Liver (tissue), 9 donors: Measurements from ENCODE around the gene SGIP1. TPM values are rescaled to one million over a fixed set of nuclear protein-coding genes. Genes with fewer than 3 reads are reported as not detected.

ENCODE experiments used
- DNase-seq: peaks from one replicate; pipeline ENCODE4 v3.0.0-alpha.2; 2017; ENCODE audit warnings: low spot score
- H3K27ac ChIP-seq, 2 donors: one replicate each; pipeline ENCODE4 v1.7.0; 2013; ENCODE audit warnings: inconsistent platforms in 2 of 2, low read length in 2 of 2, control low read depth in 1 of 2, low read depth in 1 of 2, mild to moderate bottlenecking in 1 of 2
- H3K27me3 ChIP-seq, 4 donors: one replicate each; pipeline versions ENCODE4 v1.6.1 to v1.7.0; 2013; ENCODE audit warnings: low read length in 3 of 4, inconsistent platforms in 1 of 4, mild to moderate bottlenecking in 1 of 4, moderate library complexity in 1 of 4; ENCODE audit not compliant: control insufficient read depth in 4 of 4, insufficient read depth in 4 of 4
- H3K36me3 ChIP-seq, 4 donors: one replicate each; pipeline versions ENCODE4 v1.6.1 to v1.7.0; 2013; ENCODE audit warnings: low read length in 3 of 4, mild to moderate bottlenecking in 3 of 4, low read depth in 1 of 4, moderate library complexity in 1 of 4; ENCODE audit not compliant: control insufficient read depth in 4 of 4, insufficient read depth in 3 of 4
- H3K4me1 ChIP-seq, 4 donors: one replicate each; pipeline versions ENCODE4 v1.6.1 to v1.7.0; 2013; ENCODE audit warnings: low read length in 3 of 4, mild to moderate bottlenecking in 3 of 4, moderate library complexity in 1 of 4; ENCODE audit not compliant: control insufficient read depth in 4 of 4, insufficient read depth in 4 of 4
- H3K4me3 ChIP-seq, 3 donors: one replicate each; pipeline versions ENCODE4 v1.6.1 to v1.7.0; 2013; ENCODE audit warnings: low read length in 3 of 3, control low read depth in 1 of 3, low read depth in 1 of 3, mild to moderate bottlenecking in 1 of 3
- H3K9ac ChIP-seq, 2 donors: one replicate each; pipeline ENCODE4 v1.7.0; 2013; ENCODE audit warnings: low read length in 2 of 2, mild to moderate bottlenecking in 2 of 2, moderate library complexity in 2 of 2, control low read depth in 1 of 2, low read depth in 1 of 2
- H3K9me3 ChIP-seq, 4 donors: one replicate each; pipeline versions ENCODE4 v1.6.1 to v1.7.0; 2013; ENCODE audit warnings: low read length in 3 of 4; ENCODE audit not compliant: control insufficient read depth in 4 of 4
- FOXA1 ChIP-seq: IDR thresholded peaks from 2 replicates; pipeline ENCODE4 v1.6.1; 2016; ENCODE audit warnings: antibody characterized with exemption
- HNF4A ChIP-seq, 2 donors: conservative IDR thresholded peaks; 2 replicates each; pipeline ENCODE4 v1.6.1; 2016; ENCODE audit warnings: antibody characterized with exemption in 2 of 2, mild to moderate bottlenecking in 2 of 2
- HNF4G ChIP-seq: IDR thresholded peaks from 2 replicates; pipeline ENCODE4 v1.6.1; 2016; ENCODE audit warnings: antibody characterized with exemption
- JUND ChIP-seq, 2 donors: IDR thresholded peaks; 2 replicates each; pipeline ENCODE4 v1.6.1; 2016; ENCODE audit warnings: antibody characterized with exemption in 2 of 2
- NR2F2 ChIP-seq: IDR thresholded peaks from 2 replicates; pipeline ENCODE4 v1.6.1; 2016; ENCODE audit warnings: antibody characterized with exemption
- RAD21 ChIP-seq, 2 donors: IDR thresholded peaks; 2 replicates each; pipeline ENCODE4 v1.6.1; 2016; ENCODE audit warnings: antibody characterized with exemption in 2 of 2, mild to moderate bottlenecking in 2 of 2
- RXRA ChIP-seq, 2 donors: IDR thresholded peaks; 2 replicates each; pipeline ENCODE4 v1.6.1; 2017 to 2018; ENCODE audit warnings: antibody characterized with exemption in 2 of 2, mild to moderate bottlenecking in 1 of 2
- SP1 ChIP-seq: IDR thresholded peaks from 2 replicates; pipeline ENCODE4 v1.6.1; 2018; ENCODE audit warnings: antibody characterized with exemption, mild to moderate bottlenecking
- WGBS: extraction: QIAGEN DNeasy Blood & Tissue Kit; methylation state at CpG from one replicate; pipeline ENCODE4 v1.1.7; 2013; 5-methylcytosine and 5-hydroxymethylcytosine counted together
- polyA plus RNA-seq, 2 donors: library from polyadenylated mRNA; stranded (reverse) in 1 of 2; unstranded in 1 of 2; fragments of 200-250 nt in 1 of 2; fragments of >200 nt in 1 of 2; fragmentation: Nextera tagmentation in 1 of 2; extraction: Ambion mirVana in 1 of 2; gene quantifications; one replicate each; pipeline versions ENCODE4 v1.2.1 to v1.2.3, GENCODE V29; 2013 to 2015
- total RNA-seq, 2 donors: library from RNA; depleted of rRNA; stranded (reverse); fragments of >200 nt; gene quantifications; one replicate each; pipeline ENCODE4 v1.2.3, GENCODE V29; 2014
- TF ChIP-seq, protein P1 (sequence below): fragments of 150-350 bp; IDR thresholded peaks from 2 replicates; pipeline ENCODE4 v1.5.1; 2017; ENCODE audit warnings: improper control_type of control experiment, low read depth, low read length; ENCODE audit not compliant: missing input control
- TF ChIP-seq, protein P2 (sequence below): IDR thresholded peaks from 2 replicates; pipeline ENCODE4 v1.6.1; 2016; ENCODE audit warnings: antibody characterized with exemption
- TF ChIP-seq, protein P3 (sequence below): IDR thresholded peaks from 2 replicates; pipeline ENCODE4 v1.6.1; 2016; ENCODE audit warnings: antibody characterized with exemption, mild to moderate bottlenecking
- TF ChIP-seq, protein P4 (sequence below): IDR thresholded peaks from 2 replicates; pipeline ENCODE4 v1.6.1; 2016; ENCODE audit warnings: antibody characterized with exemption
- donor health status: healthy.
- donor health status: healthy.
- donor health status: healthy.
- donor health status: healthy.
- donor health status: healthy.

SGIP1 gene
- total and polyA plus RNA-seq, 4 donors: 0.09 to 2.5 (median 0.38) TPM

DNA sequence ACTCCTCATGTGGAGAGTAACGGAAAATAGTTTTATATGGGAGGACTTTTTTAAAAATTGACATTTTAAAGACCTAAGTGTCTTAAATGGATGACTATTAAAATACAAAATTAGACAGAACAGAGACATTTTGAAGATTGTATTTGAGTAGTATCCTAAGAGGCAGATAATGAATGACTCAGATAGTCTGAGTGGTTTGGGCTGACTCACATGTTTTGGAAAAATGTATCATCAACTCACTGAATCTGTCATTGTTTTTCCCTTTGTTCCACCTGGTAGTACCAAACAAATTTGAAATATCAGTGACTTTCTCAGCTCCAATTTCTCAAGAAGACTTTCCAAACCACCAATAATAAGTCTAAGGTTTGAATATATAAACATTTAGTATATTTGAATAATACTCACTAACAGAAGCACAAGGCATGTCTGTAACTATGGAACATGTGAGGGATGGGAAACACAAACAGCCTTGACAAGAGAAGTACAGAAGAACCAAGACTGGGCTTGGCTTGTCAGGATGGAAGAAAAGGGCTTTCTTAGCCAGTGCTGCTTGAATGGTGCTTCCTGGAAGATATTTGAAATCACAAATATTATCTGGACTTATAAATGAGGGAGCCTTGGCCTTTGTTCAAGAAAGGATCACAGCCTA is 90.6 kb downstream of the SGIP1 start:
- Histone ChIP-seq H3K27ac (no peak overlapping the region), H3K4me1 (no peaks in the 10 kb centered on the region), H3K36me3 (no peaks in the 10 kb centered on the region), H3K27me3 (no peaks in the 10 kb centered on the region), H3K4me3 (no peak overlapping the region), H3K9me3 (no peaks in the 10 kb centered on the region), H3K9ac (no peak overlapping the region)
- DNase-seq: no peak
- WGBS: 91% methylated on average over 1 of the region's 1 CpG
- no peak for TF ChIP-seq FOXA1
- TF ChIP-seq SP1: no peak
- no peak for TF ChIP-seq HNF4A (conservative IDR thresholded peaks at IDR 0.05)
- TF ChIP-seq RAD21 (IDR thresholded peaks at IDR 0.05): no peak
- TF ChIP-seq, protein P1, sequence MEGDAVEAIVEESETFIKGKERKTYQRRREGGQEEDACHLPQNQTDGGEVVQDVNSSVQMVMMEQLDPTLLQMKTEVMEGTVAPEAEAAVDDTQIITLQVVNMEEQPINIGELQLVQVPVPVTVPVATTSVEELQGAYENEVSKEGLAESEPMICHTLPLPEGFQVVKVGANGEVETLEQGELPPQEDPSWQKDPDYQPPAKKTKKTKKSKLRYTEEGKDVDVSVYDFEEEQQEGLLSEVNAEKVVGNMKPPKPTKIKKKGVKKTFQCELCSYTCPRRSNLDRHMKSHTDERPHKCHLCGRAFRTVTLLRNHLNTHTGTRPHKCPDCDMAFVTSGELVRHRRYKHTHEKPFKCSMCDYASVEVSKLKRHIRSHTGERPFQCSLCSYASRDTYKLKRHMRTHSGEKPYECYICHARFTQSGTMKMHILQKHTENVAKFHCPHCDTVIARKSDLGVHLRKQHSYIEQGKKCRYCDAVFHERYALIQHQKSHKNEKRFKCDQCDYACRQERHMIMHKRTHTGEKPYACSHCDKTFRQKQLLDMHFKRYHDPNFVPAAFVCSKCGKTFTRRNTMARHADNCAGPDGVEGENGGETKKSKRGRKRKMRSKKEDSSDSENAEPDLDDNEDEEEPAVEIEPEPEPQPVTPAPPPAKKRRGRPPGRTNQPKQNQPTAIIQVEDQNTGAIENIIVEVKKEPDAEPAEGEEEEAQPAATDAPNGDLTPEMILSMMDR: no peak
- TF ChIP-seq, protein P2, sequence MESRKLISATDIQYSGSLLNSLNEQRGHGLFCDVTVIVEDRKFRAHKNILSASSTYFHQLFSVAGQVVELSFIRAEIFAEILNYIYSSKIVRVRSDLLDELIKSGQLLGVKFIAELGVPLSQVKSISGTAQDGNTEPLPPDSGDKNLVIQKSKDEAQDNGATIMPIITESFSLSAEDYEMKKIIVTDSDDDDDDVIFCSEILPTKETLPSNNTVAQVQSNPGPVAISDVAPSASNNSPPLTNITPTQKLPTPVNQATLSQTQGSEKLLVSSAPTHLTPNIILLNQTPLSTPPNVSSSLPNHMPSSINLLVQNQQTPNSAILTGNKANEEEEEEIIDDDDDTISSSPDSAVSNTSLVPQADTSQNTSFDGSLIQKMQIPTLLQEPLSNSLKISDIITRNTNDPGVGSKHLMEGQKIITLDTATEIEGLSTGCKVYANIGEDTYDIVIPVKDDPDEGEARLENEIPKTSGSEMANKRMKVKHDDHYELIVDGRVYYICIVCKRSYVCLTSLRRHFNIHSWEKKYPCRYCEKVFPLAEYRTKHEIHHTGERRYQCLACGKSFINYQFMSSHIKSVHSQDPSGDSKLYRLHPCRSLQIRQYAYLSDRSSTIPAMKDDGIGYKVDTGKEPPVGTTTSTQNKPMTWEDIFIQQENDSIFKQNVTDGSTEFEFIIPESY: no peak
- TF ChIP-seq RXRA (IDR thresholded peaks at IDR 0.05): no peak
- no peak for TF ChIP-seq NR2F2
- TF ChIP-seq, protein P3, sequence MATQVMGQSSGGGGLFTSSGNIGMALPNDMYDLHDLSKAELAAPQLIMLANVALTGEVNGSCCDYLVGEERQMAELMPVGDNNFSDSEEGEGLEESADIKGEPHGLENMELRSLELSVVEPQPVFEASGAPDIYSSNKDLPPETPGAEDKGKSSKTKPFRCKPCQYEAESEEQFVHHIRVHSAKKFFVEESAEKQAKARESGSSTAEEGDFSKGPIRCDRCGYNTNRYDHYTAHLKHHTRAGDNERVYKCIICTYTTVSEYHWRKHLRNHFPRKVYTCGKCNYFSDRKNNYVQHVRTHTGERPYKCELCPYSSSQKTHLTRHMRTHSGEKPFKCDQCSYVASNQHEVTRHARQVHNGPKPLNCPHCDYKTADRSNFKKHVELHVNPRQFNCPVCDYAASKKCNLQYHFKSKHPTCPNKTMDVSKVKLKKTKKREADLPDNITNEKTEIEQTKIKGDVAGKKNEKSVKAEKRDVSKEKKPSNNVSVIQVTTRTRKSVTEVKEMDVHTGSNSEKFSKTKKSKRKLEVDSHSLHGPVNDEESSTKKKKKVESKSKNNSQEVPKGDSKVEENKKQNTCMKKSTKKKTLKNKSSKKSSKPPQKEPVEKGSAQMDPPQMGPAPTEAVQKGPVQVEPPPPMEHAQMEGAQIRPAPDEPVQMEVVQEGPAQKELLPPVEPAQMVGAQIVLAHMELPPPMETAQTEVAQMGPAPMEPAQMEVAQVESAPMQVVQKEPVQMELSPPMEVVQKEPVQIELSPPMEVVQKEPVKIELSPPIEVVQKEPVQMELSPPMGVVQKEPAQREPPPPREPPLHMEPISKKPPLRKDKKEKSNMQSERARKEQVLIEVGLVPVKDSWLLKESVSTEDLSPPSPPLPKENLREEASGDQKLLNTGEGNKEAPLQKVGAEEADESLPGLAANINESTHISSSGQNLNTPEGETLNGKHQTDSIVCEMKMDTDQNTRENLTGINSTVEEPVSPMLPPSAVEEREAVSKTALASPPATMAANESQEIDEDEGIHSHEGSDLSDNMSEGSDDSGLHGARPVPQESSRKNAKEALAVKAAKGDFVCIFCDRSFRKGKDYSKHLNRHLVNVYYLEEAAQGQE: no peak

DNA sequence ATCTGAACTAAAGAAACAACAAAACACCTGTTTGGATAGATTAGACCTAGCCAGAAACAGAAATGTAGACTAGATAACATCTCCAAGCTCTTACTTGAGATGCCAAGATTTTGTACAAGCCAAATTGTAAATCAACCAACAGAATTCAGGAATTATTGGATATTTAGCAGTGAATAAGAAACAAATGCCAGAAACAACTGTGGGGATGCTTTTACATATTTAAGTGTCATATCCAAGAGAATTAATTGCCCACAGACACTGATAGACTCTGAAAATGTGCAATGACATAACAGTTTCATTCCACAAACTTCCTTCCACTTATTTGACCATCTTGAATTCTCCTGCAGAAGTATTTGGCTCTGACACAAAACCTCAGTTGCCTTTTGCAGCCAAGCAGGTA is 92.3 kb downstream of the SGIP1 start:
- Histone ChIP-seq H3K4me3 (no peak overlapping the region), H3K27ac (no peak overlapping the region), H3K9ac (no peak overlapping the region), H3K4me1 (no peaks in the 10 kb centered on the region), H3K36me3 (no peaks in the 10 kb centered on the region), H3K9me3 (no peaks in the 10 kb centered on the region), H3K27me3 (no peaks in the 10 kb centered on the region)
- DNase-seq: no peak
- TF ChIP-seq, protein P1: no peak
- TF ChIP-seq HNF4A (conservative IDR thresholded peaks at IDR 0.05): no peak
- TF ChIP-seq, protein P4, sequence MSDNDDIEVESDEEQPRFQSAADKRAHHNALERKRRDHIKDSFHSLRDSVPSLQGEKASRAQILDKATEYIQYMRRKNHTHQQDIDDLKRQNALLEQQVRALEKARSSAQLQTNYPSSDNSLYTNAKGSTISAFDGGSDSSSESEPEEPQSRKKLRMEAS: no peak
- no peak for TF ChIP-seq FOXA1
- TF ChIP-seq RAD21 (IDR thresholded peaks at IDR 0.05): no peak
- TF ChIP-seq HNF4G: no peak
- TF ChIP-seq JUND (IDR thresholded peaks at IDR 0.05): no peak
